ENCODE results near the gene HHIPL1.

HHIPL1 gene

DNA sequence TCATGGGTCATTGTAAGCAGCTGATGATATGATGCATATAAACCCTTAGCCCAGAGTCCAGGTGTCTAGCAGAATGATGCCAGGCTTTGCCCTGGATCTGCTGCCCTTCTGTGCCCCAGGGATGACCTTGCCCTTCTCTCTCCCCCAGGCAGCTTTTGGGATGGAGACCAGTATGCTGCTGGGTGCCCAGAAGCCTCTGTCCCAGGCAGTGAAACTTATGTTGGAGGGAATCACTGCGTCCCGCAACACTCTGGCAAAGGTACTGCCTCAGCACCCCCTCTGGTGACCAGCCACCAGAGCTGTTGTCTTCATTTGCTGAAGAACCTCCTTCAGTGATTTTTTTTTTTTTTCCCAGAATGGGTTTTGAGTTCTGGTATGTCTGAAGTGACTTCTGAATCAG lies 62.5 kb downstream of the HHIPL1 start:
- TF ChIP-seq, protein P1, sequence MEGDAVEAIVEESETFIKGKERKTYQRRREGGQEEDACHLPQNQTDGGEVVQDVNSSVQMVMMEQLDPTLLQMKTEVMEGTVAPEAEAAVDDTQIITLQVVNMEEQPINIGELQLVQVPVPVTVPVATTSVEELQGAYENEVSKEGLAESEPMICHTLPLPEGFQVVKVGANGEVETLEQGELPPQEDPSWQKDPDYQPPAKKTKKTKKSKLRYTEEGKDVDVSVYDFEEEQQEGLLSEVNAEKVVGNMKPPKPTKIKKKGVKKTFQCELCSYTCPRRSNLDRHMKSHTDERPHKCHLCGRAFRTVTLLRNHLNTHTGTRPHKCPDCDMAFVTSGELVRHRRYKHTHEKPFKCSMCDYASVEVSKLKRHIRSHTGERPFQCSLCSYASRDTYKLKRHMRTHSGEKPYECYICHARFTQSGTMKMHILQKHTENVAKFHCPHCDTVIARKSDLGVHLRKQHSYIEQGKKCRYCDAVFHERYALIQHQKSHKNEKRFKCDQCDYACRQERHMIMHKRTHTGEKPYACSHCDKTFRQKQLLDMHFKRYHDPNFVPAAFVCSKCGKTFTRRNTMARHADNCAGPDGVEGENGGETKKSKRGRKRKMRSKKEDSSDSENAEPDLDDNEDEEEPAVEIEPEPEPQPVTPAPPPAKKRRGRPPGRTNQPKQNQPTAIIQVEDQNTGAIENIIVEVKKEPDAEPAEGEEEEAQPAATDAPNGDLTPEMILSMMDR (IDR thresholded peaks at IDR 0.05; ENCODE audit: insufficient read depth, low read length): no peak
- TF ChIP-seq SPI1 (IDR thresholded peaks at IDR 0.05; ENCODE audit: borderline replicate concordance, low read depth) (no peak), POLR2AphosphoS5 (IDR thresholded peaks at IDR 0.05; ENCODE audit: low read depth) (no peak), GABPA (IDR thresholded peaks at IDR 0.05; ENCODE audit: low read depth) (no peak)
- TF ChIP-seq, protein P2, sequence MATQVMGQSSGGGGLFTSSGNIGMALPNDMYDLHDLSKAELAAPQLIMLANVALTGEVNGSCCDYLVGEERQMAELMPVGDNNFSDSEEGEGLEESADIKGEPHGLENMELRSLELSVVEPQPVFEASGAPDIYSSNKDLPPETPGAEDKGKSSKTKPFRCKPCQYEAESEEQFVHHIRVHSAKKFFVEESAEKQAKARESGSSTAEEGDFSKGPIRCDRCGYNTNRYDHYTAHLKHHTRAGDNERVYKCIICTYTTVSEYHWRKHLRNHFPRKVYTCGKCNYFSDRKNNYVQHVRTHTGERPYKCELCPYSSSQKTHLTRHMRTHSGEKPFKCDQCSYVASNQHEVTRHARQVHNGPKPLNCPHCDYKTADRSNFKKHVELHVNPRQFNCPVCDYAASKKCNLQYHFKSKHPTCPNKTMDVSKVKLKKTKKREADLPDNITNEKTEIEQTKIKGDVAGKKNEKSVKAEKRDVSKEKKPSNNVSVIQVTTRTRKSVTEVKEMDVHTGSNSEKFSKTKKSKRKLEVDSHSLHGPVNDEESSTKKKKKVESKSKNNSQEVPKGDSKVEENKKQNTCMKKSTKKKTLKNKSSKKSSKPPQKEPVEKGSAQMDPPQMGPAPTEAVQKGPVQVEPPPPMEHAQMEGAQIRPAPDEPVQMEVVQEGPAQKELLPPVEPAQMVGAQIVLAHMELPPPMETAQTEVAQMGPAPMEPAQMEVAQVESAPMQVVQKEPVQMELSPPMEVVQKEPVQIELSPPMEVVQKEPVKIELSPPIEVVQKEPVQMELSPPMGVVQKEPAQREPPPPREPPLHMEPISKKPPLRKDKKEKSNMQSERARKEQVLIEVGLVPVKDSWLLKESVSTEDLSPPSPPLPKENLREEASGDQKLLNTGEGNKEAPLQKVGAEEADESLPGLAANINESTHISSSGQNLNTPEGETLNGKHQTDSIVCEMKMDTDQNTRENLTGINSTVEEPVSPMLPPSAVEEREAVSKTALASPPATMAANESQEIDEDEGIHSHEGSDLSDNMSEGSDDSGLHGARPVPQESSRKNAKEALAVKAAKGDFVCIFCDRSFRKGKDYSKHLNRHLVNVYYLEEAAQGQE (IDR thresholded peaks at IDR 0.05; ENCODE audit: insufficient replicate concordance, low read depth): no peak
- Histone ChIP-seq H3K27ac (replicated peaks) (no peak overlapping the region), H3K4me3 (replicated peaks; ENCODE audit: insufficient read depth, low read length) (no peak overlapping the region), H3K27me3 (ENCODE audit: insufficient read depth, poor library complexity, severe bottlenecking) (peaks cover 3% of the 10 kb centered on the region)
- no peak for DNase-seq (ENCODE audit: low read depth in 1 of 2, low spot score in 1 of 2)

DNA sequence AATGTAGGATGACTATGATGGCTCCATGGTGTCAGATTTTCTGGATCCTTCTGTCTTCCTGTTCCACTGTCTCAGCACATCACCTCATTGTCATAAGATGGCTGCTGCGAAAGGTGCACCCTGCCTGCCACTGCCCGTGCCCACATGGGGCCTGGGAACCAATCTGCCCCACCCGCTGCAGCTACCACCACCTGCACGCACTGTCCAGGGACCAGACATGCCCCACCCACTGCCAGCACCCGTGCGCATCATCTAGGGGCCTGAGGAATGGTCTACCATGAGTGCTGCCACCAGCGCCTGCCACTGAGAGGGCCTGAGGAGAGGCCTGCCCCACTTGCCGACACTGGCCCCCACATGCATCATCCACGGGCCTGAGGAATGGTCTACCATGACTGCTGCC lies 63.0 kb downstream of the HHIPL1 start:
- no peak for DNase-seq (ENCODE audit: low read depth in 1 of 2, low spot score in 1 of 2)
- H3K27ac ChIP-seq (replicated peaks): no peak overlapping the region
- no peak overlapping the region for H3K4me3 ChIP-seq (replicated peaks; ENCODE audit: insufficient read depth, low read length)
- H3K27me3 ChIP-seq (ENCODE audit: insufficient read depth, poor library complexity, severe bottlenecking): peaks cover 3% of the 10 kb centered on the region
- no peak for TF ChIP-seq SPI1 (IDR thresholded peaks at IDR 0.05; ENCODE audit: borderline replicate concordance, low read depth)
- TF ChIP-seq, protein P2 (IDR thresholded peaks at IDR 0.05; ENCODE audit: insufficient replicate concordance, low read depth): no peak
- TF ChIP-seq, protein P1 (IDR thresholded peaks at IDR 0.05; ENCODE audit: insufficient read depth, low read length): no peak
- TF ChIP-seq POLR2AphosphoS5 (IDR thresholded peaks at IDR 0.05; ENCODE audit: low read depth): no peak
- TF ChIP-seq GABPA (IDR thresholded peaks at IDR 0.05; ENCODE audit: low read depth): no peak

DNA sequence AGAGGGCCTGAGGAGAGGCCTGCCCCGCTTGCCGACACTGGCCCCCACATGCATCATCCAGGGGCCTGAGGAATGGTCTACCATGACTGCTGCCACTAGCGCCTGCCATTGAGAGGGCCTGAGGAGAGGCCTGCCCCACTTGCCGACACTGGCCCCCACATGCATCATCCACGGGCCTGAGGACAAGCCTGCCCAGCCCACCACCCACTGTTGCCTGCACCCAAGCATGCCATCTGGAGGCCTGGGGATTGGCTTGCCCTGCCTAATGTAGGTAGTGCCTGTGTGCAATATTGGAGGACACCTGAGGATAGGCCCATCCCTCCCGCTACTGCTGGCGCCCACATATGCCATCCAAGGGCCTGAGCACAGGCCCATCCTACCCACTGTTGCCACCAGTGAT lies 63.5 kb downstream of the HHIPL1 start:
- no peak overlapping the region for H3K4me3 ChIP-seq (replicated peaks; ENCODE audit: insufficient read depth, low read length)
- no peak overlapping the region for H3K27ac ChIP-seq (replicated peaks)
- TF ChIP-seq POLR2AphosphoS5 (IDR thresholded peaks at IDR 0.05; ENCODE audit: low read depth): no peak
- TF ChIP-seq, protein P1 (IDR thresholded peaks at IDR 0.05; ENCODE audit: insufficient read depth, low read length): no peak
- TF ChIP-seq, protein P2 (IDR thresholded peaks at IDR 0.05; ENCODE audit: insufficient replicate concordance, low read depth): no peak
- TF ChIP-seq GABPA (IDR thresholded peaks at IDR 0.05; ENCODE audit: low read depth): no peak
- TF ChIP-seq SPI1 (IDR thresholded peaks at IDR 0.05; ENCODE audit: borderline replicate concordance, low read depth): no peak
- H3K27me3 ChIP-seq (ENCODE audit: insufficient read depth, poor library complexity, severe bottlenecking): peaks cover 3% of the 10 kb centered on the region
- no peak for DNase-seq (ENCODE audit: low read depth in 1 of 2, low spot score in 1 of 2)
